K562 (cell line): ENCODE data around the gene SDHAF3. TPM values are rescaled to one million over a fixed set of nuclear protein-coding genes. Genes with fewer than 3 reads are reported as not detected.

Experiments used
- ATAC-seq: fragments of 200-7000 bp; cut with Tn5 transposase; 3 replicates; pipeline ENCODE4 v1.9.1; 2020; ENCODE audit warnings: moderate library complexity
- BruUV-seq: library from RNA; stranded (reverse); fragments of 400-500 nt; replicated peaks from 2 replicates; lab custom pipeline; 2021; lab: Mats Ljungman, UMichigan
- CTCF ChIA-PET: fragments of 300-600 bp; formaldehyde crosslinking; extraction: SDS; loops from one replicate; lab custom pipeline; 2021; ENCODE audit warnings: low intra/inter-chr PET ratio; lab: Yijun Ruan, JAX
- POLR2A ChIA-PET: fragments of 300-600, 350-650 bp; sonication (Branson Sonifier 250); formaldehyde crosslinking; extraction: SDS; loops from one replicate; lab custom pipeline; 2021; ENCODE audit warnings: antibody characterized with exemption, inconsistent platforms; lab: Yijun Ruan, JAX
- DNase-seq, 4 experiments: peaks; one replicate each; pipeline versions ENCODE4 v3.0.0 to v3.0.0-alpha.2; 2011 to 2018; ENCODE audit warnings: low spot score in 3 of 4, mixed read lengths in 3 of 4; ENCODE audit errors: extremely low read depth in 1 of 4
- FAIRE-seq: peaks from 2 replicates; lab custom pipeline; 2011; peaks lifted over from hg19 to GRCh38; lab: Jason Lieb, UNC
- H2AFZ ChIP-seq: 2 replicates; pipeline ENCODE4 v1.6.0; 2011; ENCODE audit warnings: low read depth, low read length, control low read depth, inconsistent platforms
- H3K27ac ChIP-seq: fragments of 200-600 bp; 3 replicates; pipeline ENCODE4 v1.8.0; 2011; ENCODE audit warnings: low read depth, mild to moderate bottlenecking, control low read depth, inconsistent platforms, low read length, moderate library complexity, mixed read lengths; ENCODE audit errors: extremely low read depth
- H3K27me3 ChIP-seq, 2 experiments: fragments of 300-600 bp in 1 of 2; 2 replicates in 1 of 2; 3 replicates in 1 of 2; pipeline versions ENCODE4 v1.6.0 to v1.8.0; 2011; ENCODE audit warnings: inconsistent platforms in 2 of 2, low read length in 2 of 2, mild to moderate bottlenecking in 1 of 2, mixed read lengths in 1 of 2, moderate library complexity in 1 of 2; ENCODE audit not compliant: control insufficient read depth in 2 of 2, insufficient read depth in 2 of 2
- H3K36me3 ChIP-seq: fragments of 300-600 bp; 3 replicates; pipeline ENCODE4 v1.8.0; 2011; ENCODE audit warnings: mild to moderate bottlenecking, low read length, inconsistent platforms; ENCODE audit not compliant: control insufficient read depth, insufficient read depth
- H3K4me1 ChIP-seq, 2 experiments: fragments of 200-600 bp in 1 of 2; replicated peaks in 1 of 2; 2 replicates in 1 of 2; 3 replicates in 1 of 2; pipeline versions ENCODE4 v1.5.1 to v1.8.0; 2011; ENCODE audit warnings: inconsistent platforms in 2 of 2, low read length in 2 of 2, mild to moderate bottlenecking in 1 of 2, mixed read lengths in 1 of 2, moderate library complexity in 1 of 2; ENCODE audit not compliant: control insufficient read depth in 2 of 2, insufficient read depth in 2 of 2
- H3K4me2 ChIP-seq: 2 replicates; pipeline ENCODE4 v1.6.1; 2011; ENCODE audit warnings: low read length, control low read depth, inconsistent platforms, mixed read lengths; ENCODE audit not compliant: insufficient read depth
- H3K4me3 ChIP-seq: fragments of 200-600 bp; sonication (generic), shearing (Covaris generic); 2 replicates; pipeline ENCODE4 v1.5.1; 2016; ENCODE audit warnings: control low read depth, inconsistent platforms
- H3K79me2 ChIP-seq: fragments of 200-600 bp; 3 replicates; pipeline ENCODE4 v1.8.0; 2011; ENCODE audit warnings: low read length, inconsistent platforms; ENCODE audit not compliant: control insufficient read depth, insufficient read depth
- H3K9ac ChIP-seq, 2 experiments: 2 replicates each; pipeline versions ENCODE4 v1.6.0 to v1.6.1; 2011; ENCODE audit warnings: low read depth in 2 of 2, low read length in 2 of 2, control low read depth in 1 of 2, inconsistent platforms in 1 of 2, mild to moderate bottlenecking in 1 of 2, mixed read lengths in 1 of 2; ENCODE audit not compliant: insufficient read depth in 1 of 2
- H3K9me1 ChIP-seq: one replicate; pipeline ENCODE4 v1.6.0; 2011; ENCODE audit warnings: inconsistent platforms, mild to moderate bottlenecking, low read length, moderate library complexity; ENCODE audit not compliant: control insufficient read depth, insufficient read depth
- H3K9me3 ChIP-seq: replicated peaks from 2 replicates; pipeline ENCODE4 v1.5.1; 2011; ENCODE audit warnings: low read depth, low read length, inconsistent platforms; ENCODE audit not compliant: control insufficient read depth, insufficient read depth
- H4K20me1 ChIP-seq: replicated peaks from 2 replicates; pipeline ENCODE4 v1.6.1; 2011; ENCODE audit warnings: low read length, inconsistent platforms, mixed read lengths; ENCODE audit not compliant: control insufficient read depth, insufficient read depth
- DACH1 ChIP-seq: fragments of 450-650 bp; IDR thresholded peaks from 2 replicates; pipeline ENCODE4 v1.6.1; 2018; ENCODE audit not compliant: partially characterized antibody
- ESRRB ChIP-seq: fragments of 250-450 bp; sonication (Bioruptor Pico); IDR thresholded peaks from 2 replicates; pipeline ENCODE4 v1.5.0; 2020; ENCODE audit warnings: mild to moderate bottlenecking, moderate library complexity, borderline replicate concordance
- HBP1 ChIP-seq: fragments of 450-650 bp; formaldehyde crosslinking; IDR thresholded peaks from 2 replicates; pipeline ENCODE4 v1.4.0; 2022; ENCODE audit warnings: missing genetic modification characterization
- IRF2 ChIP-seq: sonication (generic); formaldehyde crosslinking; IDR thresholded peaks from 2 replicates; pipeline ENCODE4 v1.8.1; 2022; ENCODE audit warnings: mild to moderate bottlenecking, missing genetic modification reagents
- NFRKB ChIP-seq: fragments of 450-650 bp; IDR thresholded peaks from 2 replicates; pipeline ENCODE4 v1.6.1; 2016; ENCODE audit warnings: low read depth
- NKRF ChIP-seq: fragments of 450-650 bp; IDR thresholded peaks from 2 replicates; pipeline ENCODE4 v1.6.1; 2016; ENCODE audit warnings: borderline replicate concordance
- NR2C1 ChIP-seq, 2 experiments: fragments of 450-650 bp; IDR thresholded peaks; 2 replicates each; pipeline ENCODE4 v1.6.1; 2017; ENCODE audit warnings: mild to moderate bottlenecking in 2 of 2, antibody characterized with exemption in 1 of 2, inconsistent platforms in 1 of 2, missing compliant biosample characterization in 1 of 2, missing genetic modification characterization in 1 of 2
- PHB2 ChIP-seq: fragments of 450-650 bp; IDR thresholded peaks from 2 replicates; pipeline ENCODE4 v1.6.1; 2017; ENCODE audit warnings: low read depth
- ZHX1 ChIP-seq: fragments of 150-350 bp; conservative IDR thresholded peaks from 2 replicates; pipeline ENCODE4 v1.6.1; 2014; ENCODE audit warnings: low read length
- ZNF140 ChIP-seq: fragments of 250-450 bp; sonication (Bioruptor Pico); IDR thresholded peaks from 2 replicates; pipeline ENCODE4 v1.8.0; 2021; ENCODE audit warnings: moderate library complexity, mild to moderate bottlenecking, inconsistent platforms
- ZNF280A ChIP-seq: fragments of 450-650 bp; IDR thresholded peaks from 2 replicates; pipeline ENCODE4 v1.6.1; 2018; ENCODE audit warnings: mild to moderate bottlenecking, low read depth; ENCODE audit not compliant: partially characterized antibody
- WGBS: fragments of 100-300 bp; shearing (Covaris generic); methylation state at CpG from one replicate; pipeline ENCODE4 v1.1.6; 2016; ENCODE audit warnings: low coverage, mixed read lengths; ENCODE audit not compliant: insufficient coverage; ENCODE audit errors: missing lambda C conversion rate; 5-methylcytosine and 5-hydroxymethylcytosine counted together
- in situ Hi-C: fragments of 300-500 bp; cut with MboI; formaldehyde crosslinking; loops from 4 replicates; pipeline ENCODE4 v1.15.0; 2018; ENCODE audit warnings: inconsistent platforms, mixed read lengths
- intact Hi-C: fragments of 100-400 bp; cut with micrococcal nuclease; formaldehyde crosslinking; loops from 2 replicates; pipeline ENCODE4 v1.14.2; 2022
- polyA plus RNA-seq, 8 experiments: library from polyadenylated mRNA; depleted of rRNA in 4 of 8; stranded (reverse) in 5 of 8; unstranded in 3 of 8; fragments of >200 nt; fragmentation: Nextera tagmentation in 2 of 8; fragmentation: Illumina TruSeq in 1 of 8; extraction: Ambion mirVana in 2 of 8; extraction: Trizol in 1 of 8; gene quantifications; 2 replicates each; pipeline versions ENCODE4 v1.2.1 to v1.2.3, GENCODE V29; 2011 to 2014; ENCODE audit warnings: inconsistent platforms in 1 of 8, missing spikeins in 1 of 8
- total RNA-seq, 7 experiments: library from RNA; depleted of rRNA in 6 of 7; stranded (reverse); fragments of >200 nt in 6 of 7; fragmentation: Illumina TruSeq in 2 of 7; extraction: Trizol in 2 of 7; gene quantifications; 2 replicates each; pipeline versions ENCODE4 v1.2.1 to v1.2.3, GENCODE V29; 2011 to 2021; ENCODE audit warnings: low replicate concordance in 1 of 7
- TF ChIP-seq, protein P1 (sequence below), 2 experiments: fragments of 450-650 bp; conservative IDR thresholded peaks; 2 replicates each; pipeline ENCODE4 v1.6.1; 2017; ENCODE audit warnings: mild to moderate bottlenecking in 2 of 2, moderate library complexity in 2 of 2

The SDHAF3 gene
- total and polyA plus RNA-seq, 9 of the 15 experiments (the other 6 are each of a cell fraction or from before 2014, with no cell fraction given), result 51.5 to 403 (median 145) TPM

DNA sequence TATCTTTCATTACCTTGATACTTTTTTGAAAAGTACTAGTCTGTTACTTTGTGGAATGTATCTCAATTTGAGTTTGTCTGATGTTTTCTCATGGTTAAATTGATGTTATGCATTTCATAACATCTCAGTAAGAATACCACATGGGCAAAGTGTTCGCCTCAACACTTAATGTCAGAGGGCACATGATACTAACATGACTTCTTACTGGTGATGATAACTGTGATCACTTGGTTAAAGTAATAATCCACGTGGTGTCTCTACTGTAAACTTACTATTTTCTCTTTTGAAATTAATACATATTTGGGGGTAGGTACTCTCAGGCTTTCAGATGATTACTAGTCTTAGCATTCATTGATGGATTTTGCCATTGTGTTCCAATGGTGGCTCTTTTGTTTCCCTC is 2.2 kb downstream of the SDHAF3 start:
- H3K9ac ChIP-seq, result peak overlapping the region; percentile 21 to 92; a peak in 3 of 4 replicates
- H3K9me1 ChIP-seq, result no peaks in the 10 kb centered on the region
- intact Hi-C loops, result no loop called here
- no peaks in the 10 kb centered on the region for H4K20me1 ChIP-seq
- peaks cover 11 to 15% of the 10 kb centered on the region in 2 experiments for H3K4me1 ChIP-seq
- ChIA-PET CTCF (no interaction called here), POLR2A (interaction anchor here (0.7 kb wide), 1 partner anchor 1057 kb away, joined by 3 read pairs; no protein-coding TSS in a partner anchor)
- 2% methylated on average over 2 of the region's 2 CpGs for WGBS
- in situ Hi-C loops, result loop anchor here (10.0 kb wide), 1 partner anchor 895 kb away; no protein-coding TSS in a partner anchor
- H3K79me2 ChIP-seq, result peaks cover 72% of the 10 kb centered on the region
- FAIRE-seq (no peak), ATAC-seq (peak; percentile 38), DNase-seq (peak in 2 of 4 experiments; percentile 21 to 46)
- no peak overlapping the region for H2AFZ ChIP-seq
- peak overlapping the region; percentile 73 for H3K4me3 ChIP-seq
- peak overlapping the region; percentile 98 for H3K4me2 ChIP-seq
- H3K9me3 ChIP-seq, result peaks cover 7% of the 10 kb centered on the region; the same call in 1 of the 2 replicates
- H3K27me3 ChIP-seq, result no peaks in the 10 kb centered on the region
- H3K36me3 ChIP-seq, result no peaks in the 10 kb centered on the region
- H3K27ac ChIP-seq, result peak overlapping the region; percentile 89
- no TSS peak for BruUV-seq
- TF ChIP-seq PHB2, result no peak
- TF ChIP-seq NKRF, result peak; percentile 24; the same call in 1 of the 2 replicates
- no peak for TF ChIP-seq IRF2 (CRISPR knock-in tag)
- no peak for TF ChIP-seq NR2C1 (IDR thresholded peaks at IDR 0.05)
- no peak for TF ChIP-seq NR2C1 (tag; IDR thresholded peaks at IDR 0.05)
- 0 out of 2 replicates have a peak, but pooled peaks have one; percentile 31 for TF ChIP-seq NFRKB
- no peak for TF ChIP-seq HBP1 (CRISPR knock-in tag)
- no peak for TF ChIP-seq ZHX1
- no peak for TF ChIP-seq ZNF140 (CRISPR knock-in tag)
- TF ChIP-seq, protein P1, sequence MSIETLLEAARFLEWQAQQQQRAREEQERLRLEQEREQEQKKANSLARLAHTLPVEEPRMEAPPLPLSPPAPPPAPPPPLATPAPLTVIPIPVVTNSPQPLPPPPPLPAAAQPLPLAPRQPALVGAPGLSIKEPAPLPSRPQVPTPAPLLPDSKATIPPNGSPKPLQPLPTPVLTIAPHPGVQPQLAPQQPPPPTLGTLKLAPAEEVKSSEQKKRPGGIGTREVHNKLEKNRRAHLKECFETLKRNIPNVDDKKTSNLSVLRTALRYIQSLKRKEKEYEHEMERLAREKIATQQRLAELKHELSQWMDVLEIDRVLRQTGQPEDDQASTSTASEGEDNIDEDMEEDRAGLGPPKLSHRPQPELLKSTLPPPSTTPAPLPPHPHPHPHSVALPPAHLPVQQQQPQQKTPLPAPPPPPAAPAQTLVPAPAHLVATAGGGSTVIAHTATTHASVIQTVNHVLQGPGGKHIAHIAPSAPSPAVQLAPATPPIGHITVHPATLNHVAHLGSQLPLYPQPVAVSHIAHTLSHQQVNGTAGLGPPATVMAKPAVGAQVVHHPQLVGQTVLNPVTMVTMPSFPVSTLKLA (conservative IDR thresholded peaks at IDR 0.05), result peak; percentile 60 to 68
- no peak for TF ChIP-seq DACH1
- TF ChIP-seq ESRRB, result no peak
- TF ChIP-seq ZNF280A, result no peak
